Stimulated activated CD4-positive, alpha-beta T cell treated with anti-CD3 and anti-CD28 coated beads, TNF-alpha, amount 100 ng/mL, for 48 hours (primary cell): ENCODE results near the gene NKD2.

ENCODE experiments used
- DNase-seq, 3 donors: peaks; one replicate each; pipeline ENCODE4 v3.0.0-alpha.2; 2020; ENCODE audit warnings: low read depth in 3 of 3

NKD2 gene

DNA sequence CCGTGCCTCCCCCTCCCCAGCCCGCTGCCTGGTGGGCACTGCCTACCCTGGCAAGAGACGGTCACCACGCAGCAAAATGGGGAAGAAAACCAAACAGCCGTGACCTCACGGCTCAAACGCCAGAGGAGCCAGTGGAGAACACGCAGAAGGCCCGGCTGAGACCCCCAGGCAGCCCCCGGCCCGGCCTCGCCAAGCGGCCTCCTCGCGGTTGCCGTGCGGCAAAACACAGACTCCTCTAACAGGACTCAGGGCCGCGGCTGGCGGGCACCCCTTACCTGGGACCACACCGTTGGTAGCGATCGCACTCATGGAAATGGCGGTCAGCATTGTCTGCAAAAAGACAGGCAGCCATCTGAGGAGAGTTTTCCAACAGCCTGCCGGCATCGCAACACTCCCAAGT is 79.4 kb downstream of the NKD2 start:
- DNase-seq, result no peak
